K562 (cell line): ENCODE results near the gene THOC7. TPM values are rescaled to one million over a fixed set of nuclear protein-coding genes. Genes with fewer than 3 reads are reported as not detected.
A peak's percentile ranks its signal among the peaks of the same experiment; 100 is the strongest.

Source experiments
- ATAC-seq: fragments of 200-7000 bp; cut with Tn5 transposase; 3 replicates; pipeline ENCODE4 v1.9.1; 2020; ENCODE audit warnings: moderate library complexity
- BruUV-seq: library from RNA; stranded (reverse); fragments of 400-500 nt; replicated peaks from 2 replicates; lab custom pipeline; 2021; lab: Mats Ljungman, UMichigan
- CTCF ChIA-PET: fragments of 300-600 bp; formaldehyde crosslinking; extraction: SDS; loops from one replicate; lab custom pipeline; 2021; ENCODE audit warnings: low intra/inter-chr PET ratio; lab: Yijun Ruan, JAX
- POLR2A ChIA-PET: fragments of 300-600, 350-650 bp; sonication (Branson Sonifier 250); formaldehyde crosslinking; extraction: SDS; loops from one replicate; lab custom pipeline; 2021; ENCODE audit warnings: antibody characterized with exemption, inconsistent platforms; lab: Yijun Ruan, JAX
- DNase-seq, 4 experiments: peaks; one replicate each; pipeline versions ENCODE4 v3.0.0 to v3.0.0-alpha.2; 2011 to 2018; ENCODE audit warnings: low spot score in 3 of 4, mixed read lengths in 3 of 4; ENCODE audit errors: extremely low read depth in 1 of 4
- FAIRE-seq: peaks from 2 replicates; lab custom pipeline; 2011; peaks lifted over from hg19 to GRCh38; lab: Jason Lieb, UNC
- H2AFZ ChIP-seq: 2 replicates; pipeline ENCODE4 v1.6.0; 2011; ENCODE audit warnings: low read depth, low read length, control low read depth, inconsistent platforms
- H3K27ac ChIP-seq: fragments of 200-600 bp; 3 replicates; pipeline ENCODE4 v1.8.0; 2011; ENCODE audit warnings: low read depth, mild to moderate bottlenecking, control low read depth, inconsistent platforms, low read length, moderate library complexity, mixed read lengths; ENCODE audit errors: extremely low read depth
- H3K27me3 ChIP-seq, 2 experiments: fragments of 300-600 bp in 1 of 2; 2 replicates in 1 of 2; 3 replicates in 1 of 2; pipeline versions ENCODE4 v1.6.0 to v1.8.0; 2011; ENCODE audit warnings: inconsistent platforms in 2 of 2, low read length in 2 of 2, mild to moderate bottlenecking in 1 of 2, mixed read lengths in 1 of 2, moderate library complexity in 1 of 2; ENCODE audit not compliant: control insufficient read depth in 2 of 2, insufficient read depth in 2 of 2
- H3K36me3 ChIP-seq: fragments of 300-600 bp; 3 replicates; pipeline ENCODE4 v1.8.0; 2011; ENCODE audit warnings: mild to moderate bottlenecking, low read length, inconsistent platforms; ENCODE audit not compliant: control insufficient read depth, insufficient read depth
- H3K4me1 ChIP-seq, 2 experiments: fragments of 200-600 bp in 1 of 2; replicated peaks in 1 of 2; 2 replicates in 1 of 2; 3 replicates in 1 of 2; pipeline versions ENCODE4 v1.5.1 to v1.8.0; 2011; ENCODE audit warnings: inconsistent platforms in 2 of 2, low read length in 2 of 2, mild to moderate bottlenecking in 1 of 2, mixed read lengths in 1 of 2, moderate library complexity in 1 of 2; ENCODE audit not compliant: control insufficient read depth in 2 of 2, insufficient read depth in 2 of 2
- H3K4me2 ChIP-seq: 2 replicates; pipeline ENCODE4 v1.6.1; 2011; ENCODE audit warnings: low read length, control low read depth, inconsistent platforms, mixed read lengths; ENCODE audit not compliant: insufficient read depth
- H3K4me3 ChIP-seq: fragments of 200-600 bp; sonication (generic), shearing (Covaris generic); 2 replicates; pipeline ENCODE4 v1.5.1; 2016; ENCODE audit warnings: control low read depth, inconsistent platforms
- H3K79me2 ChIP-seq: fragments of 200-600 bp; 3 replicates; pipeline ENCODE4 v1.8.0; 2011; ENCODE audit warnings: low read length, inconsistent platforms; ENCODE audit not compliant: control insufficient read depth, insufficient read depth
- H3K9ac ChIP-seq, 2 experiments: 2 replicates each; pipeline versions ENCODE4 v1.6.0 to v1.6.1; 2011; ENCODE audit warnings: low read depth in 2 of 2, low read length in 2 of 2, control low read depth in 1 of 2, inconsistent platforms in 1 of 2, mild to moderate bottlenecking in 1 of 2, mixed read lengths in 1 of 2; ENCODE audit not compliant: insufficient read depth in 1 of 2
- H3K9me1 ChIP-seq: one replicate; pipeline ENCODE4 v1.6.0; 2011; ENCODE audit warnings: inconsistent platforms, mild to moderate bottlenecking, low read length, moderate library complexity; ENCODE audit not compliant: control insufficient read depth, insufficient read depth
- H3K9me3 ChIP-seq: replicated peaks from 2 replicates; pipeline ENCODE4 v1.5.1; 2011; ENCODE audit warnings: low read depth, low read length, inconsistent platforms; ENCODE audit not compliant: control insufficient read depth, insufficient read depth
- H4K20me1 ChIP-seq: replicated peaks from 2 replicates; pipeline ENCODE4 v1.6.1; 2011; ENCODE audit warnings: low read length, inconsistent platforms, mixed read lengths; ENCODE audit not compliant: control insufficient read depth, insufficient read depth
- SIN3A ChIP-seq, 2 experiments: fragments of 150-350 bp in 1 of 2; IDR thresholded peaks; 2 replicates each; pipeline ENCODE4 v1.6.1; 2011 to 2016; ENCODE audit warnings: borderline replicate concordance in 2 of 2, low read depth in 2 of 2, low read length in 2 of 2, mild to moderate bottlenecking in 2 of 2, moderate library complexity in 2 of 2; ENCODE audit not compliant: control insufficient read depth in 1 of 2
- WGBS: fragments of 100-300 bp; shearing (Covaris generic); methylation state at CpG from one replicate; pipeline ENCODE4 v1.1.6; 2016; ENCODE audit warnings: low coverage, mixed read lengths; ENCODE audit not compliant: insufficient coverage; ENCODE audit errors: missing lambda C conversion rate; 5-methylcytosine and 5-hydroxymethylcytosine counted together
- in situ Hi-C: fragments of 300-500 bp; cut with MboI; formaldehyde crosslinking; loops from 4 replicates; pipeline ENCODE4 v1.15.0; 2018; ENCODE audit warnings: inconsistent platforms, mixed read lengths
- intact Hi-C: fragments of 100-400 bp; cut with micrococcal nuclease; formaldehyde crosslinking; loops from 2 replicates; pipeline ENCODE4 v1.14.2; 2022
- polyA plus RNA-seq, 8 experiments: library from polyadenylated mRNA; depleted of rRNA in 4 of 8; stranded (reverse) in 5 of 8; unstranded in 3 of 8; fragments of >200 nt; fragmentation: Nextera tagmentation in 2 of 8; fragmentation: Illumina TruSeq in 1 of 8; extraction: Ambion mirVana in 2 of 8; extraction: Trizol in 1 of 8; gene quantifications; 2 replicates each; pipeline versions ENCODE4 v1.2.1 to v1.2.3, GENCODE V29; 2011 to 2014; ENCODE audit warnings: inconsistent platforms in 1 of 8, missing spikeins in 1 of 8
- total RNA-seq, 7 experiments: library from RNA; depleted of rRNA in 6 of 7; stranded (reverse); fragments of >200 nt in 6 of 7; fragmentation: Illumina TruSeq in 2 of 7; extraction: Trizol in 2 of 7; gene quantifications; 2 replicates each; pipeline versions ENCODE4 v1.2.1 to v1.2.3, GENCODE V29; 2011 to 2021; ENCODE audit warnings: low replicate concordance in 1 of 7
- TF ChIP-seq, protein P1 (sequence below), 3 experiments: fragments of 200-800 bp in 1 of 3; fragments of 250-450 bp in 1 of 3; fragments of 450-650 bp in 1 of 3; sonication (Bioruptor Pico) in 1 of 3; sonication (Bioruptor generic) in 1 of 3; formaldehyde crosslinking in 1 of 3; IDR thresholded peaks; 2 replicates each; pipeline versions ENCODE4 v1.6.1 to v1.8.0; 2016 to 2022; ENCODE audit warnings: mild to moderate bottlenecking in 2 of 3, missing genetic modification characterization in 2 of 3, missing compliant biosample characterization in 1 of 3, moderate library complexity in 1 of 3

THOC7 gene
- total and polyA plus RNA-seq, 9 of the 15 experiments (the other 6 are each of a cell fraction or from before 2014, with no cell fraction given): 56.5 to 129 (median 94.7) TPM

DNA sequence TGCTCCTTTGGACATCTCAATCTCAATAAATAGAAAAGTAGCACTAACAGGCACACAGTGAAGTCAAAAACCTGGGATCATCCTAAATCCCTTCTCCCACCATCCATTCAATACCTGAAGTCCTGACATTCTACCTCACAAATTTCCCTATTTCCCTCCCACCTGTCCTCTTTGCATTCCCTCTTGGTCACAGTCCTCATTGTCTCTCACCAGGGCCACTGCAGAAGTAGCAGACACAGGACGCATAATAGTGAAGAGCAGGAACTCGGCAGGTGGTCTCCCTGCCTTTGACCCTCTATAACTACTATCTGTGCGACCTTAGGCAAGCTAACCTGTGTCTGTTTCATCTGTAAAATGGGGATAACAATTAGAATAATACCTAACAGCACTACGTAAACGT lies 2.3 kb downstream of the THOC7 start:
- no peak for ATAC-seq
- Histone ChIP-seq H3K27ac (no peak overlapping the region), H3K4me1 (peaks cover 4% of the 10 kb centered on the region in 2 experiments; a peak in 4 of 5 replicates), H3K36me3 (peaks cover 5% of the 10 kb centered on the region; the same call in 2 of the 3 replicates), H4K20me1 (no peaks in the 10 kb centered on the region), H3K9me3 (no peaks in the 10 kb centered on the region), H3K9me1 (no peaks in the 10 kb centered on the region), H3K9ac (no peak overlapping the region), H3K79me2 (peaks cover 92% of the 10 kb centered on the region), H2AFZ (no peak overlapping the region), H3K4me2 (no peak overlapping the region), H3K27me3 (no peaks in the 10 kb centered on the region), H3K4me3 (no peak overlapping the region)
- TF ChIP-seq, protein P1, sequence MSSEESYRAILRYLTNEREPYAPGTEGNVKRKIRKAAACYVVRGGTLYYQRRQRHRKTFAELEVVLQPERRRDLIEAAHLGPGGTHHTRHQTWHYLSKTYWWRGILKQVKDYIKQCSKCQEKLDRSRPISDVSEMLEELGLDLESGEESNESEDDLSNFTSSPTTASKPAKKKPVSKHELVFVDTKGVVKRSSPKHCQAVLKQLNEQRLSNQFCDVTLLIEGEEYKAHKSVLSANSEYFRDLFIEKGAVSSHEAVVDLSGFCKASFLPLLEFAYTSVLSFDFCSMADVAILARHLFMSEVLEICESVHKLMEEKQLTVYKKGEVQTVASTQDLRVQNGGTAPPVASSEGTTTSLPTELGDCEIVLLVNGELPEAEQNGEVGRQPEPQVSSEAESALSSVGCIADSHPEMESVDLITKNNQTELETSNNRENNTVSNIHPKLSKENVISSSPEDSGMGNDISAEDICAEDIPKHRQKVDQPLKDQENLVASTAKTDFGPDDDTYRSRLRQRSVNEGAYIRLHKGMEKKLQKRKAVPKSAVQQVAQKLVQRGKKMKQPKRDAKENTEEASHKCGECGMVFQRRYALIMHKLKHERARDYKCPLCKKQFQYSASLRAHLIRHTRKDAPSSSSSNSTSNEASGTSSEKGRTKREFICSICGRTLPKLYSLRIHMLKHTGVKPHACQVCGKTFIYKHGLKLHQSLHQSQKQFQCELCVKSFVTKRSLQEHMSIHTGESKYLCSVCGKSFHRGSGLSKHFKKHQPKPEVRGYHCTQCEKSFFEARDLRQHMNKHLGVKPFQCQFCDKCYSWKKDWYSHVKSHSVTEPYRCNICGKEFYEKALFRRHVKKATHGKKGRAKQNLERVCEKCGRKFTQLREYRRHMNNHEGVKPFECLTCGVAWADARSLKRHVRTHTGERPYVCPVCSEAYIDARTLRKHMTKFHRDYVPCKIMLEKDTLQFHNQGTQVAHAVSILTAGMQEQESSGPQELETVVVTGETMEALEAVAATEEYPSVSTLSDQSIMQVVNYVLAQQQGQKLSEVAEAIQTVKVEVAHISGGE (CRISPR knock-in tag; IDR thresholded peaks at IDR 0.05): peak in 1 of 3 experiments; percentile 54; a peak in 1 of 6 replicates
- no peak for TF ChIP-seq SIN3A (IDR thresholded peaks at IDR 0.05; ENCODE audit: borderline replicate concordance in 2 of 2, control insufficient read depth in 1 of 2, low read depth in 2 of 2, low read length in 2 of 2)
- DNase-seq: no peak
- ChIA-PET CTCF (no interaction called here), POLR2A (no interaction called here)
- BruUV-seq: no TSS peak
- WGBS: 71% methylated on average over 4 of the region's 5 CpGs
- intact Hi-C loops (loop anchor here (5.0 to 10.0 kb wide), 3 partner anchors 51 to 156 kb away; partner anchors contain the start of gene SCAANT1), in situ Hi-C loops (no loop called here)
- FAIRE-seq: no peak
